ENCODE measurements around the gene PCGF1. TPM values are rescaled to one million over a fixed set of nuclear protein-coding genes. Genes with fewer than 3 reads are reported as not detected.

PCGF1 gene
- total and polyA plus RNA-seq, 4 donors: 3.3 to 12.5 (median 10.9) TPM

Other genes starting within 250 kb of the PCGF1 start
- gene SLC4A5, start 164.3 kb downstream of the PCGF1 start, total RNA-seq: under 1 TPM; 0.42 to 0.50 TPM
- under 1 TPM; 0.12 to 0.15 TPM for gene SLC4A5, start 164.3 kb downstream of the PCGF1 start, polyA plus RNA-seq
- 10 to 100 TPM; 34.8 to 40.9 TPM for gene DCTN1, start 127.4 kb downstream of the PCGF1 start, total RNA-seq
- gene DCTN1, start 127.4 kb downstream of the PCGF1 start, polyA plus RNA-seq: 10 to 100 TPM; 29.7 to 32.1 TPM
- under 1 TPM; 0.08 to 0.23 TPM for gene C2orf81, start 86.1 kb downstream of the PCGF1 start, total RNA-seq
- under 1 TPM; 0.35 to 0.44 TPM for gene C2orf81, start 86.1 kb downstream of the PCGF1 start, polyA plus RNA-seq
- 1 to 10 TPM; 1.7 to 4.2 TPM for gene WDR54, start 86.0 kb downstream of the PCGF1 start, total RNA-seq
- 1 to 10 TPM; 3.0 to 3.2 TPM for gene WDR54, start 86.0 kb downstream of the PCGF1 start, polyA plus RNA-seq
- 10 to 100 TPM; 27.8 to 98.0 TPM for gene RTKN, start 65.8 kb downstream of the PCGF1 start, total RNA-seq
- gene RTKN, start 65.8 kb downstream of the PCGF1 start, polyA plus RNA-seq: 10 to 100 TPM; 54.4 to 91.7 TPM
- gene INO80B, start 52.6 kb downstream of the PCGF1 start, total RNA-seq: 10 to 100 TPM in 1 of 2 donors, 1 to 10 TPM in 1; 7.0 to 14.8 TPM
- gene INO80B, start 52.6 kb downstream of the PCGF1 start, polyA plus RNA-seq: 10 to 100 TPM in 1 of 2 donors, 1 to 10 TPM in 1; 2.7 to 14.0 TPM
- 10 to 100 TPM; 23.5 to 26.2 TPM for gene WBP1, start 49.3 kb downstream of the PCGF1 start, total RNA-seq
- gene WBP1, start 49.3 kb downstream of the PCGF1 start, polyA plus RNA-seq: 10 to 100 TPM; 19.2 to 45.0 TPM
- 10 to 100 TPM; 23.4 to 50.0 TPM for gene MOGS, start 42.3 kb downstream of the PCGF1 start, total RNA-seq
- gene MOGS, start 42.3 kb downstream of the PCGF1 start, polyA plus RNA-seq: 10 to 100 TPM; 21.2 to 38.6 TPM
- gene MRPL53, start 35.0 kb downstream of the PCGF1 start, total RNA-seq: 10 to 100 TPM; 12.6 to 21.0 TPM
- gene MRPL53, start 35.0 kb downstream of the PCGF1 start, polyA plus RNA-seq: 10 to 100 TPM; 51.1 to 72.5 TPM
- gene CCDC142, start 24.7 kb downstream of the PCGF1 start, total RNA-seq: 10 to 100 TPM; 13.4 to 28.3 TPM
- gene CCDC142, start 24.7 kb downstream of the PCGF1 start, polyA plus RNA-seq: 1 to 10 TPM; 5.1 to 8.3 TPM
- gene TTC31, start 24.6 kb downstream of the PCGF1 start, total RNA-seq: 10 to 100 TPM in 1 of 2 donors, 1 to 10 TPM in 1; 9.9 to 26.4 TPM
- gene TTC31, start 24.6 kb downstream of the PCGF1 start, polyA plus RNA-seq: 10 to 100 TPM; 15.3 to 16.3 TPM
- gene LBX2, start 8.1 kb downstream of the PCGF1 start, total RNA-seq: 1 to 10 TPM in 1 of 2 donors, under 1 TPM in 1; 0.84 to 2.7 TPM
- gene LBX2, start 8.1 kb downstream of the PCGF1 start, polyA plus RNA-seq: 1 to 10 TPM; 2.3 to 2.8 TPM
- gene TLX2, start 6.8 kb upstream of the PCGF1 start, total RNA-seq: not detected
- not detected for gene TLX2, start 6.8 kb upstream of the PCGF1 start, polyA plus RNA-seq
- 1 to 10 TPM in 1 of 2 donors, under 1 TPM in 1; 0.08 to 1.0 TPM for gene DQX1, start 18.5 kb upstream of the PCGF1 start, total RNA-seq
- under 1 TPM in 1 of 2 donors, not detected in 1; 0.05 TPM for gene DQX1, start 18.5 kb upstream of the PCGF1 start, polyA plus RNA-seq
- 100 to 1,000 TPM in 1 of 2 donors, 10 to 100 TPM in 1; 62.6 to 126 TPM for gene AUP1, start 22.0 kb upstream of the PCGF1 start, total RNA-seq
- 100 to 1,000 TPM in 1 of 2 donors, 10 to 100 TPM in 1; 96.4 to 122 TPM for gene AUP1, start 22.0 kb upstream of the PCGF1 start, polyA plus RNA-seq
- gene HTRA2, start 22.2 kb upstream of the PCGF1 start, total RNA-seq: 10 to 100 TPM; 18.7 to 81.8 TPM
- 10 to 100 TPM; 13.3 to 18.2 TPM for gene HTRA2, start 22.2 kb upstream of the PCGF1 start, polyA plus RNA-seq
- gene LOXL3, start 46.2 kb upstream of the PCGF1 start, total RNA-seq: 1 to 10 TPM; 1.6 to 2.8 TPM
- under 1 TPM; 0.31 to 0.98 TPM for gene LOXL3, start 46.2 kb upstream of the PCGF1 start, polyA plus RNA-seq
- 1 to 10 TPM; 4.6 to 8.6 TPM for gene DOK1, start 47.0 kb upstream of the PCGF1 start, total RNA-seq
- gene DOK1, start 47.0 kb upstream of the PCGF1 start, polyA plus RNA-seq: 1 to 10 TPM; 2.0 to 3.6 TPM
- gene M1AP, start 140.6 kb upstream of the PCGF1 start, total RNA-seq: under 1 TPM; under 0.01 to 0.09 TPM
- under 1 TPM; 0.06 to 0.38 TPM for gene M1AP, start 140.6 kb upstream of the PCGF1 start, polyA plus RNA-seq
- 1 to 10 TPM in 1 of 2 donors, under 1 TPM in 1; 0.92 to 1.1 TPM for gene SEMA4F, start 146.6 kb upstream of the PCGF1 start, total RNA-seq
- gene SEMA4F, start 146.6 kb upstream of the PCGF1 start, polyA plus RNA-seq: under 1 TPM; 0.57 to 0.99 TPM